Adrenal gland (tissue), 12 donors: ENCODE results near the gene POGK. TPM values are rescaled to one million over a fixed set of nuclear protein-coding genes. Genes with fewer than 3 reads are reported as not detected.

Source experiments
- DNase-seq, 7 donors: peaks; one replicate each; pipeline ENCODE4 v3.0.0-alpha.2; 2019 to 2020
- H3K27ac ChIP-seq, 5 donors: fragments of 200-600 bp; sonication (generic) in 4 of 5; 1 replicate in 3 of 5; 2 replicates in 2 of 5; pipeline versions ENCODE4 v1.5.1 to v1.8.0; 2016 to 2020; ENCODE audit warnings: mild to moderate bottlenecking in 1 of 5
- H3K27me3 ChIP-seq: fragments of 200-600 bp; 2 replicates; pipeline ENCODE4 v1.8.0; 2021
- H3K36me3 ChIP-seq, 2 donors: fragments of 200-600 bp; replicated peaks in 1 of 2; 1 replicate in 1 of 2; 2 replicates in 1 of 2; pipeline versions ENCODE4 v1.5.1 to v1.8.0; 2018 to 2022
- H3K4me1 ChIP-seq, 2 donors: fragments of 200-600 bp; replicated peaks in 1 of 2; 1 replicate in 1 of 2; 2 replicates in 1 of 2; pipeline versions ENCODE4 v1.5.1 to v1.8.0; 2018 to 2021
- H3K4me3 ChIP-seq, 4 donors: fragments of 200-600 bp; sonication (generic) in 3 of 4; one replicate each; pipeline ENCODE4 v1.5.1; 2016 to 2018
- H3K9me3 ChIP-seq, 3 donors: fragments of 200-600 bp; sonication (generic) in 1 of 3; replicated peaks in 1 of 3; 1 replicate in 2 of 3; 2 replicates in 1 of 3; pipeline versions ENCODE4 v1.5.1 to v1.8.0; 2016 to 2021
- POLR2A ChIP-seq, 2 donors: fragments of 450-650 bp; IDR thresholded peaks; one replicate each; pipeline ENCODE4 v1.6.1; 2017; ENCODE audit warnings: antibody characterized with exemption in 2 of 2, mild to moderate bottlenecking in 2 of 2, moderate library complexity in 1 of 2
- WGBS, 4 donors: extraction: QIAGEN DNeasy Blood & Tissue Kit in 2 of 4; methylation state at CpG; one replicate each; pipeline versions ENCODE4 v1.1.5 to v1.1.7; 2013 to 2017; 5-methylcytosine and 5-hydroxymethylcytosine counted together
- intact Hi-C, 2 donors: fragments of 100-400 bp; cut with DNase I; formaldehyde crosslinking; loops; one replicate each; pipeline versions ENCODE4 v1.14.1 to v1.15.0; 2022 to 2023
- polyA plus RNA-seq, 3 donors: library from polyadenylated mRNA; stranded (reverse); fragments of 200-250 nt in 2 of 3; fragments of 350-450 nt in 1 of 3; fragmentation: Illumina TruSeq in 1 of 3; extraction: RNeasy Lipid Tissue Mini Kit (QIAGEN cat#74804) in 1 of 3; gene quantifications; one replicate each; pipeline ENCODE4 v1.2.3, GENCODE V29; 2013 to 2014
- total RNA-seq, 9 donors: library from RNA; depleted of rRNA in 4 of 9; stranded (reverse); fragments of >200 nt in 4 of 9; fragments of 120-200 nt in 1 of 9; fragmentation: NEBNext Ultra II Directional in 1 of 9; extraction: Animal tissue kit (Norgen Biotek cat#: 25700) in 1 of 9; gene quantifications; one replicate each; pipeline versions ENCODE4 v1.1.0 to v1.2.4, GENCODE V29; 2013 to 2023
- TF ChIP-seq, protein P1 (sequence below), 6 experiments: fragments of 450-650 bp in 4 of 6; fragments of 200-600 bp in 2 of 6; sonication (generic) in 1 of 6; IDR thresholded peaks; 1 replicate in 5 of 6; 2 replicates in 1 of 6; pipeline versions ENCODE4 v1.5.1 to v1.8.0; 2016 to 2021; ENCODE audit warnings: antibody characterized with exemption in 6 of 6, mild to moderate bottlenecking in 2 of 6, moderate library complexity in 1 of 6
- donor health status: healthy with polysubstance abuse.
- donor health status: Bipolar disorder and iron deficiency.
- donor health status: DM: yes; HTN: yes; CAD: no.
- donor health status: DM: no; HTN: no; CAD: no.
- donor health status: DM: no; HTN: no; CAD: no.
- donor health status: DM: yes; HTN: yes; CAD: no.

Gene POGK
- total and polyA plus RNA-seq, 12 donors: 7.3 to 31.1 (median 19.5) TPM

DNA sequence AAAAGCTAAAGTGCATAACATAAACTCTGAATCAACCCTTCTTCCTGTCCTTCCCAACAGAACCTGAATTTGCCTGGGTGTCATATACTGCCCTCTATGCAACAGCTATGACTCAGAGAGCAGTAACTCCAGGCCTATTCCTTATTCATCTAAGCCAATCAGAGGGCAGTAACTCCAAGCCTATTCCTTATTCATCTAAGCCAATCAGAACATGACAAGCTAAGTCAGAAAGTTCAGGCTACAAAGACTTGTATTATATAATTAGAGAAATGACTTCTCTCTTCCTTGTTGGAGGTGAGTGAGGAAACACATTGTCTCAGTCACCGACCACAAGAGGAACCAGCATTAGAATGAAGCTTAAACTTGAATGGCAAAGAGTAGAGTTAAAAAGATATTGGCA lies 63.0 kb downstream of the POGK start:
- intact Hi-C loops: no loop called here
- Histone ChIP-seq H3K36me3 (no peaks in the 10 kb centered on the region), H3K27me3 (no peaks in the 10 kb centered on the region), H3K27ac (no peak overlapping the region), H3K4me1 (no peaks in the 10 kb centered on the region), H3K4me3 (no peak overlapping the region), H3K9me3 (no peaks in the 10 kb centered on the region)
- no peak for TF ChIP-seq POLR2A (IDR thresholded peaks at IDR 0.05)
- TF ChIP-seq, protein P1, sequence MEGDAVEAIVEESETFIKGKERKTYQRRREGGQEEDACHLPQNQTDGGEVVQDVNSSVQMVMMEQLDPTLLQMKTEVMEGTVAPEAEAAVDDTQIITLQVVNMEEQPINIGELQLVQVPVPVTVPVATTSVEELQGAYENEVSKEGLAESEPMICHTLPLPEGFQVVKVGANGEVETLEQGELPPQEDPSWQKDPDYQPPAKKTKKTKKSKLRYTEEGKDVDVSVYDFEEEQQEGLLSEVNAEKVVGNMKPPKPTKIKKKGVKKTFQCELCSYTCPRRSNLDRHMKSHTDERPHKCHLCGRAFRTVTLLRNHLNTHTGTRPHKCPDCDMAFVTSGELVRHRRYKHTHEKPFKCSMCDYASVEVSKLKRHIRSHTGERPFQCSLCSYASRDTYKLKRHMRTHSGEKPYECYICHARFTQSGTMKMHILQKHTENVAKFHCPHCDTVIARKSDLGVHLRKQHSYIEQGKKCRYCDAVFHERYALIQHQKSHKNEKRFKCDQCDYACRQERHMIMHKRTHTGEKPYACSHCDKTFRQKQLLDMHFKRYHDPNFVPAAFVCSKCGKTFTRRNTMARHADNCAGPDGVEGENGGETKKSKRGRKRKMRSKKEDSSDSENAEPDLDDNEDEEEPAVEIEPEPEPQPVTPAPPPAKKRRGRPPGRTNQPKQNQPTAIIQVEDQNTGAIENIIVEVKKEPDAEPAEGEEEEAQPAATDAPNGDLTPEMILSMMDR (IDR thresholded peaks at IDR 0.05): no peak
- DNase-seq: no peak
- WGBS, 4 donors: 67 to 86% (median 78%) methylated on average over 1 of the region's 1 CpG

DNA sequence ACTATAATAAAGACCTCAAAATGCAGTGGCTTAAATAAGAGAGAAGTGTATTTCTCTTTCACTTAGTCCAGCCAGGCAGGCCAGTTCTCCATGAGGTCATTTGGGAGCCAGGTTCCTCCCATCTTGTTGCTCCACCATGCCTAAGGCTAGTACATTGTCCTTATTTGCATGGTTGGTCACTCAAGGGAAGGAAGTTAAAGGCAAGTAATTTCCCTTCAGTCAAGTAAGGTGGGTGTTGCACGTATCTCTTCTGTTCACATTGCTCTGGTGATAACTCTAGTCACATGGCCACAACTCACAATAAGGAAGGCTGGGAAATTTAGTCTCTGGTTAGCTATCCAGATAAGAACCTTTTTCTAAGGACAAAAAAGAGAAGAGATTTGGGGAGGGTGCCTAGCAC lies 64.0 kb downstream of the POGK start:
- intact Hi-C loops: no loop called here
- DNase-seq: no peak
- 56 to 68% (median 65%) methylated on average over 1 of the region's 1 CpG for WGBS, 4 donors
- Histone ChIP-seq H3K9me3 (no peaks in the 10 kb centered on the region), H3K36me3 (no peaks in the 10 kb centered on the region), H3K4me1 (no peaks in the 10 kb centered on the region), H3K27me3 (no peaks in the 10 kb centered on the region), H3K4me3 (no peak overlapping the region), H3K27ac (no peak overlapping the region)
- no peak for TF ChIP-seq POLR2A (IDR thresholded peaks at IDR 0.05)
- TF ChIP-seq, protein P1 (IDR thresholded peaks at IDR 0.05): no peak

DNA sequence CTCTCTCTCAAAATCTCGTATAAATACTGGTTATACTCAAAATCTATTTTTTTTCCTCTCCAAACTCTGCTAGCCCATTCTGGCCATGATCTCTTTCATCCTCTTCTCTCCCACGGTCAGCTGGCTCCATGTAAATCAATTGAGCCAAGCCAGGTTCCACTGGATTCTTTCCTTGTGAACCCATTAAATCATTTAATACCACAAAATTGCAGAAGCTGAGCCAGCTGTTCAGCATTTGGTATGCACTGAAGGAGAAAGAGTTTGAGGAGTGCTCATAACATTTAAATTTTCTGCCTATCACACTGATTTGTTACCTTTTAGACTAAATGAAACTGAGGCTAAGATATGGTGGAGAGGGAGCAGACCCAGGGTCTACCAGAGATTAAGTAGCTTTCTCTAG lies 65.9 kb downstream of the POGK start:
- Histone ChIP-seq H3K4me3 (no peak overlapping the region), H3K27ac (no peak overlapping the region)

DNA sequence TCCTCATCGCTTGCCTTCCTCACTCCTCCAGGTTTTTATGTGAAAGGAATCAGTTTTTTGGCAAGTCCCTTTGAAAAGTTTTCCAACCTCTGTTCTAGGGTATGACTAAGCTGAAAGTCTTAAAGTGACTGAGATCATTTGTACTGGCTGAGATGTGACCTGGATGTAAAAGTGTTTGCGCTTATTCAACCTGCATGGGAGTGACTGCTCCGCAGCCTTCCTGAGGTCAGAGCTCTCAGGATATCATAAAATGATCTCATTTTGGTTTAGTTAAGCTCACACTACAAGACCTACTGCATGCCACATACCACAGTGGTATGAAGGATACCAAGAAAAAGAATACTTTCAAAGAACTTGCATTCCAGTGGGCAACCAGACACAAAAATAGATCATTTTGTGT lies 66.6 kb downstream of the POGK start:
- no peak for DNase-seq
- no peak overlapping the region for H3K4me3 ChIP-seq
- TF ChIP-seq POLR2A (IDR thresholded peaks at IDR 0.05): no peak
- TF ChIP-seq, protein P1 (IDR thresholded peaks at IDR 0.05): no peak
- H3K27me3 ChIP-seq: no peaks in the 10 kb centered on the region
- no peaks in the 10 kb centered on the region for H3K9me3 ChIP-seq
- intact Hi-C loops: loop anchor here in 1 of 2 donors (5.0 kb wide), 1 partner anchor 156 kb away; no protein-coding TSS in a partner anchor
- no peaks in the 10 kb centered on the region for H3K36me3 ChIP-seq
- WGBS, 4 donors: 85 to 91% (median 88%) methylated on average over 3 of the region's 3 CpGs
- H3K4me1 ChIP-seq: no peaks in the 10 kb centered on the region
- H3K27ac ChIP-seq: no peak overlapping the region

More for the DNA sequence above, 65.9 kb downstream of the POGK start:
- WGBS, 4 donors: 47 to 55% (median 53%) methylated on average over 2 of the region's 2 CpGs
- no peaks in the 10 kb centered on the region for H3K27me3 ChIP-seq
- no peaks in the 10 kb centered on the region for H3K4me1 ChIP-seq
- H3K9me3 ChIP-seq: no peaks in the 10 kb centered on the region
- intact Hi-C loops: loop anchor here in 1 of 2 donors (5.0 kb wide), 1 partner anchor 157 kb away; no protein-coding TSS in a partner anchor
- H3K36me3 ChIP-seq: no peaks in the 10 kb centered on the region
- no peak for DNase-seq
- TF ChIP-seq, protein P1 (IDR thresholded peaks at IDR 0.05): no peak
- TF ChIP-seq POLR2A (IDR thresholded peaks at IDR 0.05): no peak

Other genes with a start within 250 kb of the POGK start
- 10 to 100 TPM in 8 of 9 donors, 1 to 10 TPM in 1; 9.8 to 22.3 (median 13.6) TPM for gene TADA1, start 36.8 kb downstream of the POGK start, total RNA-seq
- gene TADA1, start 36.8 kb downstream of the POGK start, polyA plus RNA-seq: 10 to 100 TPM in 1 of 3 donors, 1 to 10 TPM in 2; 5.8 to 23.1 (median 6.2) TPM
- 1 to 10 TPM in 1 of 9 donors, under 1 TPM in 6, not detected in 2; 0.07 to 1.1 (median 0.44) TPM for gene ILDR2, start 136.1 kb downstream of the POGK start, total RNA-seq
- under 1 TPM; 0.07 to 0.24 (median 0.08) TPM for gene ILDR2, start 136.1 kb downstream of the POGK start, polyA plus RNA-seq
- gene MAEL, start 149.8 kb downstream of the POGK start, total RNA-seq: not detected
- under 1 TPM in 1 of 3 donors, not detected in 2; 0.17 TPM for gene MAEL, start 149.8 kb downstream of the POGK start, polyA plus RNA-seq